ENCODE results near the gene SYNE1.

Gene SYNE1

GRCh38 chr6:152310371-152310954 lies 326.7 kb downstream of the SYNE1 start:
- no peak for DNase-seq

GRCh38 chr6:152309648-152310047 lies 327.5 kb downstream of the SYNE1 start:
- DNase-seq: no peak

- DNase-seq: no peak
Measured at GRCh38 chr6:152309006-152309405, 328.2 kb downstream of the SYNE1 start.

- no peak for DNase-seq
Measured at GRCh38 chr6:152308306-152308705, 328.9 kb downstream of the SYNE1 start.

- DNase-seq: no peak
Measured at GRCh38 chr6:152305672-152306071, 331.5 kb downstream of the SYNE1 start.

- peak; percentile 85 for DNase-seq
Measured at GRCh38 chr6:152301765-152302568, 335.2 kb downstream of the SYNE1 start.

- no peak for DNase-seq
Measured at GRCh38 chr6:152301021-152301764, 336.0 kb downstream of the SYNE1 start.

- no peak for DNase-seq
Measured at GRCh38 chr6:152300517-152300916, 336.6 kb downstream of the SYNE1 start.

GRCh38 chr6:152298848-152299735 lies 338.1 kb downstream of the SYNE1 start:
- DNase-seq: no peak

GRCh38 chr6:152298055-152298647 lies 339.0 kb downstream of the SYNE1 start:
- DNase-seq: no peak

GRCh38 chr6:152296648-152297376 lies 340.4 kb downstream of the SYNE1 start:
- DNase-seq: no peak

- DNase-seq: no peak
Measured at GRCh38 chr6:152295920-152296319, 341.2 kb downstream of the SYNE1 start.

GRCh38 chr6:152295346-152295745 lies 341.8 kb downstream of the SYNE1 start:
- peak; percentile 75 for DNase-seq

GRCh38 chr6:152293404-152293803 lies 343.8 kb downstream of the SYNE1 start:
- no peak for DNase-seq

- no peak for DNase-seq
Measured at GRCh38 chr6:152292555-152292954, 344.6 kb downstream of the SYNE1 start.

GRCh38 chr6:152290693-152291092 lies 346.5 kb downstream of the SYNE1 start:
- DNase-seq: no peak

- DNase-seq: no peak
Measured at GRCh38 chr6:152277826-152278329, 359.3 kb downstream of the SYNE1 start.

- DNase-seq: no peak
Measured at GRCh38 chr6:152273638-152274037, 363.5 kb downstream of the SYNE1 start.

- DNase-seq: peak; percentile 16
Measured at GRCh38 chr6:152273002-152273401, 364.2 kb downstream of the SYNE1 start.

GRCh38 chr6:152272486-152272885 lies 364.7 kb downstream of the SYNE1 start:
- no peak for DNase-seq

Measured in fibroblast of skin of abdomen (primary cell).